CD14-positive monocyte (primary cell): ENCODE measurements around the gene DAB2. TPM values are rescaled to one million over a fixed set of nuclear protein-coding genes. Genes with fewer than 3 reads are reported as not detected.

ENCODE experiments used
- DNase-seq, 3 donors: peaks; one replicate each; pipeline ENCODE4 v3.0.0-alpha.2; 2011 to 2022
- H2AFZ ChIP-seq: 2 replicates; pipeline ENCODE4 v1.6.0; 2012; ENCODE audit warnings: mild to moderate bottlenecking, low read depth, low read length, inconsistent platforms; ENCODE audit not compliant: insufficient read depth, poor library complexity, severe bottlenecking
- H3K27ac ChIP-seq, 2 donors: 1 replicate in 1 of 2; 2 replicates in 1 of 2; pipeline ENCODE4 v1.5.1; 2012 to 2013; ENCODE audit warnings: low read length in 2 of 2, control low read depth in 1 of 2, inconsistent platforms in 1 of 2, low read depth in 1 of 2, mild to moderate bottlenecking in 1 of 2
- H3K27me3 ChIP-seq, 2 donors: one replicate each; pipeline versions ENCODE4 v1.6.0 to v1.6.1; 2011 to 2013; ENCODE audit warnings: low read length in 2 of 2; ENCODE audit not compliant: control insufficient read depth in 2 of 2, insufficient read depth in 2 of 2
- H3K36me3 ChIP-seq, 2 donors: replicated peaks in 1 of 2; 1 replicate in 1 of 2; 2 replicates in 1 of 2; pipeline versions ENCODE4 v1.5.1 to v1.6.1; 2012 to 2013; ENCODE audit warnings: low read length in 2 of 2, control low read depth in 1 of 2, inconsistent platforms in 1 of 2, mild to moderate bottlenecking in 1 of 2; ENCODE audit not compliant: insufficient read depth in 2 of 2, control insufficient read depth in 1 of 2
- H3K4me1 ChIP-seq, 2 donors: 1 replicate in 1 of 2; 2 replicates in 1 of 2; pipeline versions ENCODE4 v1.5.1 to v1.6.1; 2012 to 2013; ENCODE audit warnings: low read length in 2 of 2, control low read depth in 1 of 2, inconsistent platforms in 1 of 2, mild to moderate bottlenecking in 1 of 2, moderate library complexity in 1 of 2; ENCODE audit not compliant: insufficient read depth in 2 of 2, control insufficient read depth in 1 of 2
- H3K4me2 ChIP-seq: replicated peaks from 2 replicates; pipeline ENCODE3; 2012; ENCODE audit warnings: low read length, moderate library complexity, mild to moderate bottlenecking; ENCODE audit not compliant: poor library complexity, severe bottlenecking; ENCODE audit errors: extremely low read depth
- H3K4me3 ChIP-seq, 3 experiments: fragments of 200-600 bp in 1 of 3; sonication (generic) in 1 of 3; replicated peaks in 1 of 3; 1 replicate in 2 of 3; 2 replicates in 1 of 3; pipeline ENCODE4 v1.5.1; 2011 to 2013; ENCODE audit warnings: low read length in 3 of 3, mild to moderate bottlenecking in 3 of 3, control low read depth in 2 of 3, low read depth in 2 of 3, inconsistent platforms in 1 of 3, moderate library complexity in 1 of 3
- H3K79me2 ChIP-seq: 2 replicates; pipeline ENCODE4 v1.6.0; 2012; ENCODE audit warnings: mild to moderate bottlenecking, control low read depth, inconsistent platforms, low read length, moderate library complexity; ENCODE audit not compliant: insufficient read depth
- H3K9ac ChIP-seq: 2 replicates; pipeline ENCODE4 v1.6.0; 2017; ENCODE audit warnings: low read length, mild to moderate bottlenecking; ENCODE audit not compliant: insufficient read depth, poor library complexity, severe bottlenecking
- H3K9me3 ChIP-seq, 2 donors: replicated peaks in 1 of 2; 1 replicate in 1 of 2; 2 replicates in 1 of 2; pipeline versions ENCODE4 v1.5.1 to v1.6.1; 2012 to 2013; ENCODE audit warnings: low read length in 2 of 2, control low read depth in 1 of 2; ENCODE audit not compliant: control insufficient read depth in 1 of 2, insufficient read depth in 1 of 2
- H4K20me1 ChIP-seq: 2 replicates; pipeline ENCODE4 v1.6.0; 2012; ENCODE audit warnings: mild to moderate bottlenecking, low read length, control low read depth, moderate library complexity; ENCODE audit not compliant: insufficient read depth
- H3K27ac Mint-ChIP-seq, 7 donors: one replicate each; pipeline ENCODE4 v1.8.0; 2020; ENCODE audit warnings: mild to moderate bottlenecking in 7 of 7, mixed read lengths in 7 of 7, moderate library complexity in 6 of 7, inconsistent platforms in 2 of 7
- H3K27me3 Mint-ChIP-seq, 3 donors: one replicate each; pipeline ENCODE4 v1.8.0; 2021 to 2022; ENCODE audit warnings: low read depth in 3 of 3, mild to moderate bottlenecking in 3 of 3, mixed read lengths in 3 of 3, moderate library complexity in 3 of 3, inconsistent platforms in 1 of 3
- H3K36me3 Mint-ChIP-seq, 2 donors: one replicate each; pipeline ENCODE4 v1.8.0; 2020; ENCODE audit warnings: mixed read lengths in 2 of 2, inconsistent platforms in 1 of 2, mild to moderate bottlenecking in 1 of 2
- H3K4me1 Mint-ChIP-seq: one replicate; pipeline ENCODE4 v1.8.0; 2020; ENCODE audit warnings: mild to moderate bottlenecking, mixed read lengths
- H3K4me3 Mint-ChIP-seq, 2 donors: one replicate each; pipeline ENCODE4 v1.8.0; 2020; ENCODE audit warnings: mild to moderate bottlenecking in 2 of 2, mixed read lengths in 2 of 2, moderate library complexity in 1 of 2
- H3K9me3 Mint-ChIP-seq, 7 donors: one replicate each; pipeline ENCODE4 v1.8.0; 2020 to 2022; ENCODE audit warnings: mixed read lengths in 7 of 7, mild to moderate bottlenecking in 6 of 7, moderate library complexity in 6 of 7, inconsistent platforms in 2 of 7
- CTCF ChIP-seq: fragments of 200-600 bp; IDR thresholded peaks from one replicate; pipeline ENCODE4 v1.8.0; 2022; ENCODE audit warnings: antibody characterized with exemption, mild to moderate bottlenecking
- WGBS: methylation state at CpG from one replicate; pipeline ENCODE4 v1.1.5; 2013; ENCODE audit warnings: missing lambda C conversion rate; ENCODE audit not compliant: insufficient coverage; 5-methylcytosine and 5-hydroxymethylcytosine counted together
- intact Hi-C, 2 donors: fragments of 100-400 bp; cut with micrococcal nuclease; formaldehyde crosslinking; loops; one replicate each; pipeline versions ENCODE4 v1.15.0 to v1.15.1; 2023
- polyA plus RNA-seq, 3 donors: library from polyadenylated mRNA; depleted of rRNA in 1 of 3; unstranded in 2 of 3; stranded (reverse) in 1 of 3; fragments of 300-500 nt in 2 of 3; fragments of >200 nt in 1 of 3; fragmentation: Illumina TruSeq in 2 of 3; gene quantifications; 1 replicate in 2 of 3; 2 replicates in 1 of 3; pipeline ENCODE4 v1.2.3, GENCODE V29; 2012 to 2021

Gene DAB2
- polyA plus RNA-seq, 3 donors = 0.98 to 4.8 (median 3.0) TPM

GRCh38 chr5:39400713-39401578, 23.8 kb downstream of the DAB2 start:
- peak overlapping the region in 1 of 2 donors; percentile 98 for H3K27ac ChIP-seq
- TF ChIP-seq CTCF = no peak
- DNase-seq = no peak
- H3K27me3 Mint-ChIP-seq = peaks cover 0 to 2% (median 0%) of the 10 kb centered on the region in 3 donors
- H3K4me3 ChIP-seq = peak overlapping the region in 1 of 3 experiments; percentile 54
- H3K9me3 Mint-ChIP-seq = no peaks in the 10 kb centered on the region
- no peaks in the 10 kb centered on the region for H3K79me2 ChIP-seq
- intact Hi-C loops = no loop called here
- peak overlapping the region; percentile 89 to 97 (median 94) for H3K27ac Mint-ChIP-seq
- peaks cover 31% of the 10 kb centered on the region for H3K4me1 Mint-ChIP-seq
- H3K4me3 Mint-ChIP-seq = no peak overlapping the region
- H4K20me1 ChIP-seq = no peaks in the 10 kb centered on the region
- H3K27me3 ChIP-seq = no peaks in the 10 kb centered on the region
- H3K9ac ChIP-seq = no peak overlapping the region
- no peaks in the 10 kb centered on the region for H3K36me3 ChIP-seq
- H3K36me3 Mint-ChIP-seq = peaks cover 0 to 5% of the 10 kb centered on the region in 2 donors
- H3K9me3 ChIP-seq = no peaks in the 10 kb centered on the region
- no peak overlapping the region for H2AFZ ChIP-seq
- H3K4me1 ChIP-seq = peaks cover 32 to 38% of the 10 kb centered on the region in 2 donors
- H3K4me2 ChIP-seq = no peak overlapping the region
- WGBS = 92% methylated on average over 4 of the region's 5 CpGs

GRCh38 chr5:39399135-39400036, 25.4 kb downstream of the DAB2 start:
- Histone ChIP-seq H3K9me3 (no peaks in the 10 kb centered on the region), H3K36me3 (no peaks in the 10 kb centered on the region), H3K27ac (peak overlapping the region; percentile 64 to 98), H3K4me1 (peaks cover 32 to 38% of the 10 kb centered on the region in 2 donors), H3K27me3 (no peaks in the 10 kb centered on the region), H4K20me1 (no peaks in the 10 kb centered on the region), H3K4me2 (peak overlapping the region; percentile 37), H3K79me2 (no peaks in the 10 kb centered on the region), H3K9ac (peak overlapping the region; percentile 67), H3K4me3 (peak overlapping the region in 1 of 3 experiments; percentile 54), H2AFZ (no peak overlapping the region)
- peak overlapping the region in 1 of 2 donors; percentile 43 for H3K4me3 Mint-ChIP-seq
- intact Hi-C loops = no loop called here
- peak overlapping the region; percentile 89 to 97 (median 94) for H3K27ac Mint-ChIP-seq
- peaks cover 0 to 5% of the 10 kb centered on the region in 2 donors for H3K36me3 Mint-ChIP-seq
- H3K9me3 Mint-ChIP-seq = no peaks in the 10 kb centered on the region
- H3K4me1 Mint-ChIP-seq = peaks cover 31% of the 10 kb centered on the region
- peaks cover 0 to 2% (median 0%) of the 10 kb centered on the region in 3 donors for H3K27me3 Mint-ChIP-seq
- no peak for TF ChIP-seq CTCF
- DNase-seq = peak; percentile 90 to 100 (median 97)
- WGBS = no CpG with 5 or more reads among the region's 1 CpG
